HUES48 (cell line): ENCODE measurements around the gene CCDC102B.
"Not testable (repeated sequence)": the region's sequence is repeated elsewhere in the genome, so short reads cannot be mapped to it uniquely, and the experiment has no call there.

Experiments
- H3K27ac ChIP-seq: one replicate; pipeline ENCODE4 v1.7.0; 2013; ENCODE audit warnings: low read depth, low read length, inconsistent platforms
- H3K27me3 ChIP-seq: 2 replicates; pipeline ENCODE4 v1.6.1; 2013; ENCODE audit warnings: mild to moderate bottlenecking, low read length; ENCODE audit not compliant: control insufficient read depth, insufficient read depth
- H3K36me3 ChIP-seq: 2 replicates; pipeline ENCODE4 v1.6.1; 2013; ENCODE audit warnings: low read length; ENCODE audit not compliant: control insufficient read depth, insufficient read depth
- H3K4me1 ChIP-seq: 2 replicates; pipeline ENCODE4 v1.6.1; 2013; ENCODE audit warnings: mild to moderate bottlenecking, low read length; ENCODE audit not compliant: control insufficient read depth, insufficient read depth
- H3K4me3 ChIP-seq: 2 replicates; pipeline ENCODE4 v1.5.1; 2013; ENCODE audit warnings: mild to moderate bottlenecking, low read depth, low read length
- H3K9ac ChIP-seq: 2 replicates; pipeline ENCODE4 v1.6.1; 2013; ENCODE audit warnings: mild to moderate bottlenecking, low read depth, low read length, moderate library complexity
- H3K9me3 ChIP-seq: 2 replicates; pipeline ENCODE4 v1.6.1; 2013; ENCODE audit warnings: low read length; ENCODE audit not compliant: control insufficient read depth, insufficient read depth

CCDC102B gene

GRCh38 chr18:68783506-68783905, 14.4 kb upstream of the CCDC102B start:
- Histone ChIP-seq H3K9ac (no peak overlapping the region), H3K27ac (no peak overlapping the region), H3K36me3 (no peaks in the 10 kb centered on the region), H3K4me1 (peaks cover 6% of the 10 kb centered on the region; the same call in 1 of the 2 replicates), H3K9me3 (no peaks in the 10 kb centered on the region), H3K27me3 (no peaks in the 10 kb centered on the region), H3K4me3 (no peak overlapping the region)

GRCh38 chr18:68784071-68784470, 13.8 kb upstream of the CCDC102B start:
- Histone ChIP-seq H3K9ac (no peak overlapping the region), H3K27me3 (no peaks in the 10 kb centered on the region), H3K4me1 (peaks cover 1% of the 10 kb centered on the region; the same call in 1 of the 2 replicates), H3K9me3 (no peaks in the 10 kb centered on the region), H3K36me3 (no peaks in the 10 kb centered on the region), H3K27ac (no peak overlapping the region), H3K4me3 (no peak overlapping the region)

GRCh38 chr18:68790290-68790689, 7.6 kb upstream of the CCDC102B start:
- H3K9me3 ChIP-seq, H3K9ac ChIP-seq, H3K27ac ChIP-seq, H3K4me1 ChIP-seq, H3K36me3 ChIP-seq, H3K4me3 ChIP-seq, H3K27me3 ChIP-seq: not testable (repeated sequence)

- no peaks in the 10 kb centered on the region for H3K27me3 ChIP-seq
- no peak overlapping the region for H3K9ac ChIP-seq
- no peaks in the 10 kb centered on the region for H3K36me3 ChIP-seq
- 0 out of 2 replicates have a peak, but pooled peaks cover 6% of the 10 kb centered on the region for H3K4me1 ChIP-seq
- H3K27ac ChIP-seq = no peak overlapping the region
- H3K9me3 ChIP-seq = no peaks in the 10 kb centered on the region
- H3K4me3 ChIP-seq = no peak overlapping the region
Measured at GRCh38 chr18:68791801-68792200, 6.1 kb upstream of the CCDC102B start.

- no peaks in the 10 kb centered on the region for H3K36me3 ChIP-seq
Measured at GRCh38 chr18:68793951-68794350, 3.9 kb upstream of the CCDC102B start.

GRCh38 chr18:68796936-68797690, 767 bp upstream of the CCDC102B start:
- Histone ChIP-seq H3K9me3 (no peaks in the 10 kb centered on the region), H3K27me3 (no peaks in the 10 kb centered on the region), H3K9ac (no peak overlapping the region), H3K4me3 (no peak overlapping the region), H3K27ac (no peak overlapping the region), H3K36me3 (no peaks in the 10 kb centered on the region), H3K4me1 (peaks cover 27% of the 10 kb centered on the region)

More at GRCh38 chr18:68793951-68794350, 3.9 kb upstream of the CCDC102B start:
- peaks cover 21% of the 10 kb centered on the region for H3K4me1 ChIP-seq
- H3K4me3 ChIP-seq = no peak overlapping the region
- H3K27ac ChIP-seq = no peak overlapping the region
- H3K27me3 ChIP-seq = no peaks in the 10 kb centered on the region
- H3K9ac ChIP-seq = no peak overlapping the region
- no peaks in the 10 kb centered on the region for H3K9me3 ChIP-seq

- no peaks in the 10 kb centered on the region for H3K9me3 ChIP-seq
- no peak overlapping the region for H3K27ac ChIP-seq
- no peak overlapping the region for H3K9ac ChIP-seq
- no peaks in the 10 kb centered on the region for H3K36me3 ChIP-seq
- no peaks in the 10 kb centered on the region for H3K27me3 ChIP-seq
- peaks cover 21% of the 10 kb centered on the region for H3K4me1 ChIP-seq
- H3K4me3 ChIP-seq = no peak overlapping the region
Measured at GRCh38 chr18:68800075-68800474, 2.2 kb downstream of the CCDC102B start.

- H3K27me3 ChIP-seq = no peaks in the 10 kb centered on the region
Measured at GRCh38 chr18:68803356-68803755, 5.5 kb downstream of the CCDC102B start.

GRCh38 chr18:68817584-68817983, 19.7 kb downstream of the CCDC102B start:
- Histone ChIP-seq H3K27ac (no peak overlapping the region), H3K4me1 (no peaks in the 10 kb centered on the region), H3K4me3 (no peak overlapping the region), H3K9me3 (no peaks in the 10 kb centered on the region), H3K27me3 (no peaks in the 10 kb centered on the region), H3K9ac (no peak overlapping the region), H3K36me3 (no peaks in the 10 kb centered on the region)

More at GRCh38 chr18:68803356-68803755, 5.5 kb downstream of the CCDC102B start:
- H3K27ac ChIP-seq = no peak overlapping the region
- H3K4me3 ChIP-seq = no peak overlapping the region
- no peaks in the 10 kb centered on the region for H3K9me3 ChIP-seq
- no peaks in the 10 kb centered on the region for H3K36me3 ChIP-seq
- H3K9ac ChIP-seq = no peak overlapping the region
- peaks cover 8% of the 10 kb centered on the region; the same call in 1 of the 2 replicates for H3K4me1 ChIP-seq

- H3K9ac ChIP-seq = no peak overlapping the region
- no peak overlapping the region for H3K27ac ChIP-seq
- H3K9me3 ChIP-seq = no peaks in the 10 kb centered on the region
- H3K27me3 ChIP-seq = no peaks in the 10 kb centered on the region
- no peak overlapping the region for H3K4me3 ChIP-seq
- H3K36me3 ChIP-seq = no peaks in the 10 kb centered on the region
- no peaks in the 10 kb centered on the region for H3K4me1 ChIP-seq
Measured at GRCh38 chr18:68818584-68818983, 20.7 kb downstream of the CCDC102B start.

GRCh38 chr18:68822926-68823325, 25.0 kb downstream of the CCDC102B start:
- H3K4me1 ChIP-seq = no peaks in the 10 kb centered on the region
- H3K27ac ChIP-seq = no peak overlapping the region
- no peak overlapping the region for H3K4me3 ChIP-seq
- no peak overlapping the region for H3K9ac ChIP-seq
- H3K27me3 ChIP-seq = no peaks in the 10 kb centered on the region
- H3K9me3 ChIP-seq = no peaks in the 10 kb centered on the region
- no peaks in the 10 kb centered on the region for H3K36me3 ChIP-seq
